ENCODE data around the gene DNMT3B.

DNA sequence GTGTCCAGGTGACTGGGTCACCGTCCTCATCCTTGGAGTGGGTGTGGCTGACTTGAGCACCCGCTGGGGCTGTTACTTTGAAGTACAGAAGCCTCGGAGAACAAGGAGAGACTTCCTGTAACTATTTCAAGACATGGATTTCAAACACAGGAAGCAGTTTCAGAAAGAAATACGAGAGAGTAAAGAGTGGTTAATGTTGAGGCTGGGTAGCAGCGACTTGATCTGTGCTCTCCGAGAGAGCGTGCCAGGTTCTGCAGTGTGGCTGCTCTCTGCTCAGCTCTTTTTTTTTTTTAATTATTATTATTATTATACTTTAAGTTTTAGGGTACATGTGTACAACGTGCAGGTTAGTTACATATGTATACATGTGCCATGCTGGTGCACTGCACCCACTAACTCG, 79.0 kb downstream of the DNMT3B start:
- TF ChIP-seq E2F4 (CRISPR knock-in tag; IDR thresholded peaks at IDR 0.05; ENCODE audit: borderline replicate concordance, low read depth), result no peak
- no peak for TF ChIP-seq JUN (CRISPR knock-in tag; IDR thresholded peaks at IDR 0.05)
- TF ChIP-seq, protein P1, sequence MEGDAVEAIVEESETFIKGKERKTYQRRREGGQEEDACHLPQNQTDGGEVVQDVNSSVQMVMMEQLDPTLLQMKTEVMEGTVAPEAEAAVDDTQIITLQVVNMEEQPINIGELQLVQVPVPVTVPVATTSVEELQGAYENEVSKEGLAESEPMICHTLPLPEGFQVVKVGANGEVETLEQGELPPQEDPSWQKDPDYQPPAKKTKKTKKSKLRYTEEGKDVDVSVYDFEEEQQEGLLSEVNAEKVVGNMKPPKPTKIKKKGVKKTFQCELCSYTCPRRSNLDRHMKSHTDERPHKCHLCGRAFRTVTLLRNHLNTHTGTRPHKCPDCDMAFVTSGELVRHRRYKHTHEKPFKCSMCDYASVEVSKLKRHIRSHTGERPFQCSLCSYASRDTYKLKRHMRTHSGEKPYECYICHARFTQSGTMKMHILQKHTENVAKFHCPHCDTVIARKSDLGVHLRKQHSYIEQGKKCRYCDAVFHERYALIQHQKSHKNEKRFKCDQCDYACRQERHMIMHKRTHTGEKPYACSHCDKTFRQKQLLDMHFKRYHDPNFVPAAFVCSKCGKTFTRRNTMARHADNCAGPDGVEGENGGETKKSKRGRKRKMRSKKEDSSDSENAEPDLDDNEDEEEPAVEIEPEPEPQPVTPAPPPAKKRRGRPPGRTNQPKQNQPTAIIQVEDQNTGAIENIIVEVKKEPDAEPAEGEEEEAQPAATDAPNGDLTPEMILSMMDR (IDR thresholded peaks at IDR 0.05), result no peak
- TF ChIP-seq ETV6 (CRISPR knock-in tag; IDR thresholded peaks at IDR 0.05), result no peak
- TF ChIP-seq FOXP4 (CRISPR knock-in tag; IDR thresholded peaks at IDR 0.05), result no peak
- no peak for TF ChIP-seq ATF3 (CRISPR knock-in tag; conservative IDR thresholded peaks at IDR 0.05)
- no peak for TF ChIP-seq MAX (CRISPR knock-in tag; IDR thresholded peaks at IDR 0.05)
- TF ChIP-seq NFE2L1 (CRISPR knock-in tag; IDR thresholded peaks at IDR 0.05), result no peak
- TF ChIP-seq TEAD1 (CRISPR knock-in tag; IDR thresholded peaks at IDR 0.05), result no peak
- no peak for TF ChIP-seq FOXK1 (CRISPR knock-in tag; IDR thresholded peaks at IDR 0.05)
- TF ChIP-seq, protein P2, sequence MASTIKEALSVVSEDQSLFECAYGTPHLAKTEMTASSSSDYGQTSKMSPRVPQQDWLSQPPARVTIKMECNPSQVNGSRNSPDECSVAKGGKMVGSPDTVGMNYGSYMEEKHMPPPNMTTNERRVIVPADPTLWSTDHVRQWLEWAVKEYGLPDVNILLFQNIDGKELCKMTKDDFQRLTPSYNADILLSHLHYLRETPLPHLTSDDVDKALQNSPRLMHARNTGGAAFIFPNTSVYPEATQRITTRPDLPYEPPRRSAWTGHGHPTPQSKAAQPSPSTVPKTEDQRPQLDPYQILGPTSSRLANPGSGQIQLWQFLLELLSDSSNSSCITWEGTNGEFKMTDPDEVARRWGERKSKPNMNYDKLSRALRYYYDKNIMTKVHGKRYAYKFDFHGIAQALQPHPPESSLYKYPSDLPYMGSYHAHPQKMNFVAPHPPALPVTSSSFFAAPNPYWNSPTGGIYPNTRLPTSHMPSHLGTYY (CRISPR knock-in tag; IDR thresholded peaks at IDR 0.05), result no peak
- no peak for TF ChIP-seq CREB1 (CRISPR knock-in tag; IDR thresholded peaks at IDR 0.05)

Measured in WTC11 (cell line).